ENCODE measurements around the gene CATSPERB.
"Not testable (repeated sequence)": the region's sequence is repeated elsewhere in the genome, so short reads cannot be mapped to it uniquely, and the experiment has no call there.

The CATSPERB gene
- 5.1 to 9.9 reads per million in 2 donors for total RNA-seq

GRCh38 chr14:91731986-91732385 is at the start of gene CATSPERB:
Gene CATSPERB (minus strand): TSS chr14:91732086. CDS start chr14:91729479, 2,607 bp downstream.
- no peak for DNase-seq

GRCh38 chr14:91780452-91780851 is 48.6 kb upstream of the CATSPERB start:
- no peak for DNase-seq

- no peak for DNase-seq
These were observed 46.3 kb upstream of the CATSPERB start for GRCh38 chr14:91778217-91778616.

- DNase-seq = no peak
These were observed 42.5 kb upstream of the CATSPERB start for GRCh38 chr14:91774140-91775096.

GRCh38 chr14:91770185-91770584 is 38.3 kb upstream of the CATSPERB start:
- DNase-seq = no peak

GRCh38 chr14:91755570-91756295 is 23.8 kb upstream of the CATSPERB start:
- DNase-seq = no peak

GRCh38 chr14:91754819-91755218 is 22.9 kb upstream of the CATSPERB start:
- DNase-seq = no peak

GRCh38 chr14:91754185-91754584 is 22.3 kb upstream of the CATSPERB start:
- no peak for DNase-seq

GRCh38 chr14:91753501-91754128 is 21.7 kb upstream of the CATSPERB start:
- no peak for DNase-seq

GRCh38 chr14:91752961-91753360 is 21.1 kb upstream of the CATSPERB start:
- no peak for DNase-seq

GRCh38 chr14:91751719-91752118 is 19.8 kb upstream of the CATSPERB start:
- DNase-seq = no peak

GRCh38 chr14:91750634-91751198 is 18.8 kb upstream of the CATSPERB start:
- DNase-seq = no peak

GRCh38 chr14:91749868-91750267 is 18.0 kb upstream of the CATSPERB start:
- no peak for DNase-seq

GRCh38 chr14:91748049-91748448 is 16.2 kb upstream of the CATSPERB start:
- DNase-seq = no peak

- no peak for DNase-seq
These were observed 13.5 kb upstream of the CATSPERB start for GRCh38 chr14:91745344-91745743.

GRCh38 chr14:91744068-91744480 is 12.2 kb upstream of the CATSPERB start:
- DNase-seq = no peak

- no peak for DNase-seq
These were observed 11.4 kb upstream of the CATSPERB start for GRCh38 chr14:91743305-91743653.

GRCh38 chr14:91742621-91743304 is 10.9 kb upstream of the CATSPERB start:
- no peak for DNase-seq

- not testable (repeated sequence) for DNase-seq
These were observed 8.0 kb upstream of the CATSPERB start for GRCh38 chr14:91739867-91740266.

GRCh38 chr14:91737619-91738018 is 5.7 kb upstream of the CATSPERB start:
- DNase-seq = no peak

- DNase-seq = no peak
These were observed 1.1 kb upstream of the CATSPERB start for GRCh38 chr14:91732859-91733477.

- DNase-seq = no peak
These were observed 553 bp upstream of the CATSPERB start for GRCh38 chr14:91732439-91732838.
